GM19043 (cell line): ENCODE measurements around the gene HTATSF1.

ENCODE experiments used
- ATAC-seq: cut with Tn5 transposase; IDR thresholded peaks from one replicate; pipeline ENCODE4 v1.9.1; 2021; ENCODE audit warnings: low read depth; ENCODE audit not compliant: unreplicated experiment

The HTATSF1 gene

DNA sequence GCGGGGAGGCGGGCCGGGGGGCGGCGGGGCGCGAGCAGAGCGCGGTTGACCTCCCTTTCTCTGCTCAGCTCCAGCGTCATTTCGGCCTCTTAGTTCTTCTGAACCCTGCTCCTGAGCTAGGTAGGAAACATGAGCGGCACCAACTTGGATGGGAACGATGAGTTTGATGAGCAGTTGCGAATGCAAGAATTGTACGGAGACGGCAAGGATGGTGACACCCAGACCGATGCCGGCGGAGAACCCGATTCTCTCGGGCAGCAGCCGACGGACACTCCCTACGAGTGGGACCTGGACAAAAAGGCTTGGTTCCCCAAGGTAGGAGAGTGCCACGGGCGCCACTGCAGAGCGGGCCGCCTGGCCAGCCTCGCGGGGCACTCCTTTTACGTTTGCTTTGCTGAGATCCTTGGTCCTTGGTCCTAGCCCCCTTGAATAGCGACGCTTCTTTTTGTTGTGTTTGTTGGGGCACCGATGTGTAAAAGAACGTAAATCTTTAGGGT, at the start of gene HTATSF1:
Gene HTATSF1, plus strand, starts transcription at position 37 of the 497 bp plus-strand sequence. Its CDS starts 93 bp downstream, at position 130.
- ATAC-seq: peak; percentile 16

DNA sequence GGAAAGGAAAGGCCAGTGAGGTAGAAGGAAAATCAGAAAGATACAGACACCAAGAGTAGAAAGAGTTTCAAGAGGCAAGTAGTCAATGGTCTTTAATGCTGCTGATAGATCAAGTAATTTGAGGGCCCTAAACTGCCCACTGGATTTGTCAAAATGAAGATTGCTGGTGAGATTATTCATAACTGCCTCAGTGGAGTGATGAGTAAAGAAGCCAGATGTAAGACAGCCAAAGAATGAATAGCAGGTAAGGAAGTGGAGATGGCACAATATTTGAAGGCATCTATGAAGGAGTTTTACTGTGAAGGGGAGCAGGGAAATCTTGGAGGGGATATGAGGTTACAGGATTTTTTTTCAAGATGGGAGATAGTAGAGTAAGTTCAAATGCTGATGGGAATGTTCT, 49.4 kb upstream of the HTATSF1 start:
- ATAC-seq: no peak

DNA sequence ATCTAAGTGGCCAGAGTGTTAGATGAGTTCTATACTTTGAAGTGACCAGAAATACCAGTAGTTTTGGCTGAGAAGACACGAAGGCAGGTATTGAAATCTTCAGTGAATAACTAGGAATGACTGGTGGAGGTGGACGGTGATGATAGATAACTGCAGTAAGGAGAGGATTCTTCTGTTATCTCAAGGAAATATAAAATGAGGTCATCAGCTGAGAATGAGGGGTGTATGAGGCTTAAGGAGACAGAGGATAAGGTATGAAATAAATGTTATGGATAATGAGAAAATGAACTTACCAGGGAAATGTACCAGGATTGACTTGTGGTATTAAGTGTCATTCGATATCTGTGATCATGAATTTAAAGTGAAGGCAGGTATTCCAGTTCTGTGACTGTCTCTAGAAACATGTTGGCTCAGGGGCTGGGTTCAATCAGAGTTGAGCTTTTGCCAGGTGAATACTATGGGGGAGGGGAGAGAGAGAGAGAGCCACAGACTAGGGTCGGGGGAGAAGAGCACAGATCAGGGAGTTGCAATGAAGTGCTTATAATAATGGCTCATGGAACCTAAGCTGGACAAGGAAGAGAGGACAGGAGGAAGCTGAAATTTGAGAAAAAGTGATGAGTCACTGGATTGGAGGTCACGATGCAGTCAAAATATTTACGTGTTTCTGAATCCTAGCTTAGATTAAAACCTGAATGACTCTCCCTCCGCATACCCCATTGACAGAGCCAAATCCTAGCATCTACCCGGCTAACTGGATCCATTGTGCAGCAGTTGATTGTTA, 47.2 kb upstream of the HTATSF1 start:
- no peak for ATAC-seq

GRCh38 chrX:136452614-136453013, 44.8 kb upstream of the HTATSF1 start:
- no peak for ATAC-seq

DNA sequence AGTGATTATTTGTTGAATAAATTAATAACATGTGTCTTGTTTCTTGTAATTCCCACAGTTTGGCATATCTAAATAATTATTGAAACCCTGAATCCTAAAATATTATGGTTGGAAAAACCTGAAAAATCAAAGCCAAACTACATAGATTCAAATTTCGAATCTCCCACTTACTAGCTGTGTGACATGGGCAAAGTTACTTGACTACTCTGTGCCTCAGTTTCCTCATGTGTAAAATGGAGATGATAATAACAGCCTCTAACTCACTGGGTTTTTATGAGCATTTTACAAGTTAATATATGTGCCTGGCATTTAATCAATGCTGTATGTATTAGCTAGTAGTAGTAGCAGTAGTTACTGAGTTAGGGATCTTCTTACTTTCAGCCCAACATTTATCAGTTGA, 44.3 kb upstream of the HTATSF1 start:
- no peak for ATAC-seq

DNA sequence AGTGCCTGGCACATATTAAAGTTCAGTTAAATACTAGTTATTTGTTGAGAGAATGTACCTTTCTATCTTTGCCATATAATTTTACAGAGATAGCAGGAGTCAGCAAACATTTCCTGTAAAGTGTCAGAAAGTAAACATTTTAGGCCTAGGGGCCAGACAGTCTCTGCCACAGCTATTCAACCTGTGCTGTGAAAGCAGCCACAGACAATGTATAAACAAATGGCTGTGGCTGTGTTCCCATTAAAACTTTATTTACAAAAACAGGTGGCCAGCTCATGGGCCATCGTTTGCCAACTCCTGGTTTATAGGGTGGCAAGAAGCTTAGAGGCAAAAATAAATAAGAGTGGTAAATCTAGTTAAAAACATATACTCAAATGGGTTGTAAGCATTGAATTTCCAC, 43.6 kb upstream of the HTATSF1 start:
- ATAC-seq: no peak

DNA sequence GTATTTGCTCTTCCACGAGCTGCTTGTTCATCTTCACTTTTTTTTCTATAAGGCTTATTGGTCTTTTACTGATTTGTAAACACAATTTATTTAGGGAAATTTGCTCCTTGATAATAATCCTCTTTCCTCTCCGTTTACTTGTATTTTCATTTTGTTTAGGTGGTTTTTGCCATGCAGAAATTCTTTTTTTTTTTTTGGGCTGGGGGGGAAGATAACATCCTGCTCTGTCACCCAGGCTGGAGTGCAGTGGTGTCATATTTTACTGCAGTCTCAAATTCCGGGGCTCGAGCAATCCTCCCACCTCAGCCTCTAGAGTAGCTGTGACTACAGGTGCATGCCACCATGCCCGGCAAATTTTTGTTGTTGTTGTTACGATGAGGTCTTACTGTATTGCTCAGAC, 41.3 kb upstream of the HTATSF1 start:
- no peak for ATAC-seq

- ATAC-seq: no peak
Observed at GRCh38 chrX:136457303-136457917, 40.0 kb upstream of the HTATSF1 start.

GRCh38 chrX:136464589-136464988, 32.8 kb upstream of the HTATSF1 start:
- ATAC-seq: no peak

GRCh38 chrX:136467303-136467702, 30.1 kb upstream of the HTATSF1 start:
- ATAC-seq: no peak

DNA sequence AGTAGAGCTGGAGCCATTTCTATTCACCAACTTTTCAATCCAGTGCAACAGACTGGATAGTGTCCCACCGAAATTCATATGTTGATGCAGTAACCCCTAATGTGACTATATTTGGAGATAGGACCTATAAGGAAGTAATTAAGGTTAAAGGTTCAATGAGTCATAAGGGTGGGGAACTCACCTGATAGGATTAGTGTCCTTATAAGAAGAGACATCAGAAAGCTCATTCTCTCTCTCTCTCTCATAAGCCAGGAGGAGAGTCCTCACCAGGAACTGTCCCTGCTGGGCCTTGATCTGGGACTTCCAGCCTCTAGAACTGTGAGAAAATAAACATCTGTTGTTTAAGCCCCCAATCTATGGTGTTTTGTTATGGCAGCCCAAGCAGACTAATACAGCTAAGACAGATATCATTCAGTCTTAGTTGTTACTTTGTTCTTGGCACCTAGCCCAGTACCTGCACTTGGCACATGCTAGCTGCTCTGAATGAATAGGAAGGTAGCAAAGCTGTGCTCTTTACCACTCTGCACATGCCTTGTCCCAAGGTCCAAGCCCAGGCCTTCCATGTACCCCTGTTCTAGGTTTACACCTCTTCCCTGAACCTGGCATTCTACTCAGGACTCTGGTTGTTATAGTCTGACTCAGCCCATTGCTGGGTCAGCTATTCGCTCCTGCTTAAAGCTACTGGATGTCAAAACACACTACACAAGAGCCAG, 28.8 kb upstream of the HTATSF1 start:
- ATAC-seq: no peak

GRCh38 chrX:136473663-136474062, 23.7 kb upstream of the HTATSF1 start:
- ATAC-seq: no peak

DNA sequence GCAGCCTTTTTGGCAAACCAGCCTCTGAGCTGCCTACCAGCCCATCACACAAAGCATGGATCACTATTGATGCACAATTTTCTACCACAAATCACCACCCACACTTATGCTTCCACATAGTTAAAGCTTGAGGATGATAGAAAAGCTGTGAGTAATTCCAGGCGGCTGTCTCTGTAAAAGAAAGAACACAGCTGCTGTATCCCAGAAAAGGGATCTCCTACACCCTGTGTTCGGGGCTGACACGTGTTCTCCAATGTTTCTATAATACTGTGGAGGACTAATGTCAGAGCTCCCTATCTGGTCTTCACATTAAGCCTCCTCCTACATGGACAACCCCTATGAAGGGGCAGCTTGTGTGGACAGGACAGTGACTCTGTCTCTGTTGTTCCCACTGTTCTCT, 22.2 kb upstream of the HTATSF1 start:
- no peak for ATAC-seq

DNA sequence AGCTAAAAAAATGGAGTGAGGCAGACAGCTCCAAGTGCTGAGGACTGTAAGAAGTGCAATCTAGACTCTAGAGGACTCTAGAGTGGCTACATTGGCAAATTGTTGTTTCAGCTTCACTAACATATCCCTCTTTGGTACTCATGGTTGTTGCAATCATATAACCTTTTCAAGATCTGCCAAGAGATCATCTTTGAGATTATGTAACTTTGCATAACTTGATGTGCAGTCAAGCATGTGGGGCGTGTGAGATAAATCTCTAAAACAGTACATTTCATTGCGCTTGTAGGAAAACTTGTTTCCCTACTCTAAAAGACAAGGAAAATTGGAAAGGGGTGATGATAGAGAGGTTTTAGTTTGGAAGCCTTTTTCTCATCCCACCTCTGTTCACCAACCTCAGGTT, 20.9 kb upstream of the HTATSF1 start:
- no peak for ATAC-seq

GRCh38 chrX:136477026-136477425, 20.4 kb upstream of the HTATSF1 start:
- ATAC-seq: no peak

GRCh38 chrX:136480383-136480782, 17.0 kb upstream of the HTATSF1 start:
- ATAC-seq: no peak

- no peak for ATAC-seq
Observed at GRCh38 chrX:136487647-136488046, 9.7 kb upstream of the HTATSF1 start, which contains the start of gene BRS3. BRS3 (plus strand) TSS chrX:136487947; CDS start chrX:136488115, 168 bp downstream.

DNA sequence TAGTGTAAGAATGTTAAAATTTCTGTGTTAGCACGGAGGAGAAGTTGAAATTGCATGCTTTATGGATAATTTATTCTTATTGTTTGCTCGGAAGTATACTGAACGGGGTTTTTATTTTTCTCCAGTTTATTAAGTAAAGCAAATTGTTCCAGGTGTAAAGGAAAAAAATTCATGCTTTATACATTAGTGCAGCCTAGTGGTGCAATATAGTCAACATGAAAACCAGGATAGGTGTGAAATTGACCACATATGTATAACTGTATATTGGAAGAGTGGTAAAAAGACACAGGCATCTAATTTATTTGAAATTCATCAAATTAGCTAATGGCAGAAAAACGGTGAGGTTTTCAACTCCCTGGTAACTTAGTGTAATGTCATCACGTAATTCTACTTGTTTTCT, 8.7 kb upstream of the HTATSF1 start:
- no peak for ATAC-seq

DNA sequence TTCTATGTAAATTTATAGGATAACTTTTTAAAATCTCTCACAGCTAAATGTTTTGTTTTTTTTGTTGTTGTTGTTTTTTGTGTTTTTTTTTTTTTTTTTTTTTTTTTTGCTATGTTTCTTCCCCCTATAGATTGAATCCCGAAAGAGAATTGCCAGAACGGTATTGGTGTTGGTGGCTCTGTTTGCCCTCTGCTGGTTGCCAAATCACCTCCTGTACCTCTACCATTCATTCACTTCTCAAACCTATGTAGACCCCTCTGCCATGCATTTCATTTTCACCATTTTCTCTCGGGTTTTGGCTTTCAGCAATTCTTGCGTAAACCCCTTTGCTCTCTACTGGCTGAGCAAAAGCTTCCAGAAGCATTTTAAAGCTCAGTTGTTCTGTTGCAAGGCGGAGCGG, 5.6 kb upstream of the HTATSF1 start:
- ATAC-seq: no peak

GRCh38 chrX:136493011-136493410, 4.4 kb upstream of the HTATSF1 start:
- ATAC-seq: no peak

GRCh38 chrX:136495043-136495442, 2.3 kb upstream of the HTATSF1 start:
- ATAC-seq: no peak
